OCI-LY1 (cell line): ENCODE results near the gene TMEM198.

Experiments
- EZH2 ChIP-seq: fragments of 200-600 bp; sonication (generic), shearing (Covaris generic); IDR thresholded peaks from 2 replicates; pipeline ENCODE4 v1.8.0; 2017; ENCODE audit warnings: borderline replicate concordance, mixed run types, mild to moderate bottlenecking, antibody characterized with exemption, low read length, moderate library complexity, mixed read lengths
- TF ChIP-seq, protein P1 (sequence below): fragments of 200-600 bp; sonication (generic), shearing (Covaris generic); IDR thresholded peaks from 2 replicates; pipeline ENCODE4 v1.5.1; 2017; ENCODE audit warnings: mild to moderate bottlenecking, antibody characterized with exemption, low read length, moderate library complexity, mixed read lengths

DNA sequence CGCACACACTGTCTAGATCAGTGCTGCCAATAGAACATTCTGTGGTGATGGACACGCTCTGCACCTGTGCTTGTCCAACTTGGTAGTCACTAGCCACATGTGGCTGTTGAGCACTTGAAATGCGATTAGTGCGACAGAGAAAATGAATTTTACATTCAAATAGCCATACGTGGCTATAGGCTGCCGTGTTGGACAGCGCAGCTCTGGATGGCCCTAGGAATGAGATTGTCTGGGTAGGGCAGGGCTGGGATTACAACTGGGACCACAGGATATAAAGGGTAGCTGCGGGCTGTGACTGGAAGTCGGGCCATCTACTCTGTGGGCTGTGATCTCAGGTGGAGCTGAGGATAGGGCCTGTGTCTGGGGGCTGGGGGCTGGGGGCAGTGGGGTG is 24.3 kb upstream of the TMEM198 start:
- TF ChIP-seq, protein P1, sequence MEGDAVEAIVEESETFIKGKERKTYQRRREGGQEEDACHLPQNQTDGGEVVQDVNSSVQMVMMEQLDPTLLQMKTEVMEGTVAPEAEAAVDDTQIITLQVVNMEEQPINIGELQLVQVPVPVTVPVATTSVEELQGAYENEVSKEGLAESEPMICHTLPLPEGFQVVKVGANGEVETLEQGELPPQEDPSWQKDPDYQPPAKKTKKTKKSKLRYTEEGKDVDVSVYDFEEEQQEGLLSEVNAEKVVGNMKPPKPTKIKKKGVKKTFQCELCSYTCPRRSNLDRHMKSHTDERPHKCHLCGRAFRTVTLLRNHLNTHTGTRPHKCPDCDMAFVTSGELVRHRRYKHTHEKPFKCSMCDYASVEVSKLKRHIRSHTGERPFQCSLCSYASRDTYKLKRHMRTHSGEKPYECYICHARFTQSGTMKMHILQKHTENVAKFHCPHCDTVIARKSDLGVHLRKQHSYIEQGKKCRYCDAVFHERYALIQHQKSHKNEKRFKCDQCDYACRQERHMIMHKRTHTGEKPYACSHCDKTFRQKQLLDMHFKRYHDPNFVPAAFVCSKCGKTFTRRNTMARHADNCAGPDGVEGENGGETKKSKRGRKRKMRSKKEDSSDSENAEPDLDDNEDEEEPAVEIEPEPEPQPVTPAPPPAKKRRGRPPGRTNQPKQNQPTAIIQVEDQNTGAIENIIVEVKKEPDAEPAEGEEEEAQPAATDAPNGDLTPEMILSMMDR = no peak
- TF ChIP-seq EZH2 = no peak
